ENCODE data around the gene PRIMA1. TPM values are rescaled to one million over a fixed set of nuclear protein-coding genes. Genes with fewer than 3 reads are reported as not detected.

Gene PRIMA1
- total RNA-seq, 4 donors from 2014 or later: 0.33 to 0.88 (median 0.64) TPM

GRCh38 chr14:93723001-93723400 lies 65.3 kb downstream of the PRIMA1 start:
- 69 to 80% methylated on average over 4 of the region's 4 CpGs for WGBS, 2 donors
- DNase-seq: no peak
- no peak for TF ChIP-seq POLR2A (IDR thresholded peaks at IDR 0.05)
- no peak for TF ChIP-seq CTCF (IDR thresholded peaks at IDR 0.05)

GRCh38 chr14:93720981-93721483 lies 67.3 kb downstream of the PRIMA1 start:
- no peaks in the 10 kb centered on the region for H3K9me3 ChIP-seq
- intact Hi-C loops (cut with DNase I): no loop called here
- no peak overlapping the region for H3K4me3 ChIP-seq (replicated peaks in 1 of 3)
- H3K36me3 ChIP-seq: no peaks in the 10 kb centered on the region
- TF ChIP-seq CTCF (IDR thresholded peaks at IDR 0.05) (no peak), POLR2A (IDR thresholded peaks at IDR 0.05) (no peak)
- no peak overlapping the region for H3K27ac ChIP-seq
- H3K4me1 ChIP-seq: no peaks in the 10 kb centered on the region
- no peak for DNase-seq
- WGBS, 2 donors: 92 to 96% methylated on average over 7 to 13 of the region's 13 CpGs
- H3K27me3 ChIP-seq: no peaks in the 10 kb centered on the region

More at GRCh38 chr14:93723001-93723400, 65.3 kb downstream of the PRIMA1 start:
- intact Hi-C loops (cut with DNase I): no loop called here
- H3K27ac ChIP-seq: no peak overlapping the region
- H3K4me1 ChIP-seq: no peaks in the 10 kb centered on the region
- no peak overlapping the region for H3K4me3 ChIP-seq (replicated peaks in 1 of 3)
- no peaks in the 10 kb centered on the region for H3K9me3 ChIP-seq
- no peaks in the 10 kb centered on the region for H3K36me3 ChIP-seq
- no peaks in the 10 kb centered on the region for H3K27me3 ChIP-seq

- Histone ChIP-seq H3K4me1 (peaks cover 1 to 3% of the 10 kb centered on the region in 2 donors), H3K36me3 (no peaks in the 10 kb centered on the region), H3K27ac (no peak overlapping the region), H3K27me3 (no peaks in the 10 kb centered on the region), H3K9me3 (no peaks in the 10 kb centered on the region), H3K4me3 (replicated peaks in 1 of 3) (no peak overlapping the region)
- intact Hi-C loops (cut with DNase I): no loop called here
- TF ChIP-seq CTCF (IDR thresholded peaks at IDR 0.05) (no peak), POLR2A (IDR thresholded peaks at IDR 0.05) (no peak)
- DNase-seq: no peak
- 82 to 84% methylated on average over 11 to 12 of the region's 12 CpGs for WGBS, 2 donors
Measured at GRCh38 chr14:93720076-93720815, 68.0 kb downstream of the PRIMA1 start.

GRCh38 chr14:93719256-93719655 lies 69.0 kb downstream of the PRIMA1 start:
- H3K4me3 ChIP-seq (replicated peaks in 1 of 3): no peak overlapping the region
- H3K27ac ChIP-seq: no peak overlapping the region
- intact Hi-C loops (cut with DNase I): no loop called here
- H3K4me1 ChIP-seq: peaks cover 4 to 8% of the 10 kb centered on the region in 2 donors
- no peaks in the 10 kb centered on the region for H3K27me3 ChIP-seq
- 93% methylated on average over 3 of the region's 3 CpGs for WGBS, 2 donors
- no peak for TF ChIP-seq CTCF (IDR thresholded peaks at IDR 0.05)
- no peak for TF ChIP-seq POLR2A (IDR thresholded peaks at IDR 0.05)
- DNase-seq: no peak
- H3K9me3 ChIP-seq: no peaks in the 10 kb centered on the region
- no peaks in the 10 kb centered on the region for H3K36me3 ChIP-seq

GRCh38 chr14:93717668-93718320 lies 70.5 kb downstream of the PRIMA1 start:
- H3K4me1 ChIP-seq: peaks cover 18 to 21% of the 10 kb centered on the region in 2 donors
- intact Hi-C loops (cut with DNase I): no loop called here
- no peaks in the 10 kb centered on the region for H3K36me3 ChIP-seq
- H3K27ac ChIP-seq: no peak overlapping the region
- no peaks in the 10 kb centered on the region for H3K27me3 ChIP-seq
- WGBS, 2 donors: 91 to 93% methylated on average over 10 to 13 of the region's 13 CpGs
- TF ChIP-seq CTCF (IDR thresholded peaks at IDR 0.05): no peak
- TF ChIP-seq POLR2A (IDR thresholded peaks at IDR 0.05): no peak
- H3K4me3 ChIP-seq (replicated peaks in 1 of 3): no peak overlapping the region
- no peak for DNase-seq
- no peaks in the 10 kb centered on the region for H3K9me3 ChIP-seq

All from thyroid gland (tissue), 4 donors.